ENCODE results near the gene CYP2W1.
"Not testable (repeated sequence)": the region's sequence is repeated elsewhere in the genome, so short reads cannot be mapped to it uniquely, and the experiment has no call there.

The CYP2W1 gene

DNA sequence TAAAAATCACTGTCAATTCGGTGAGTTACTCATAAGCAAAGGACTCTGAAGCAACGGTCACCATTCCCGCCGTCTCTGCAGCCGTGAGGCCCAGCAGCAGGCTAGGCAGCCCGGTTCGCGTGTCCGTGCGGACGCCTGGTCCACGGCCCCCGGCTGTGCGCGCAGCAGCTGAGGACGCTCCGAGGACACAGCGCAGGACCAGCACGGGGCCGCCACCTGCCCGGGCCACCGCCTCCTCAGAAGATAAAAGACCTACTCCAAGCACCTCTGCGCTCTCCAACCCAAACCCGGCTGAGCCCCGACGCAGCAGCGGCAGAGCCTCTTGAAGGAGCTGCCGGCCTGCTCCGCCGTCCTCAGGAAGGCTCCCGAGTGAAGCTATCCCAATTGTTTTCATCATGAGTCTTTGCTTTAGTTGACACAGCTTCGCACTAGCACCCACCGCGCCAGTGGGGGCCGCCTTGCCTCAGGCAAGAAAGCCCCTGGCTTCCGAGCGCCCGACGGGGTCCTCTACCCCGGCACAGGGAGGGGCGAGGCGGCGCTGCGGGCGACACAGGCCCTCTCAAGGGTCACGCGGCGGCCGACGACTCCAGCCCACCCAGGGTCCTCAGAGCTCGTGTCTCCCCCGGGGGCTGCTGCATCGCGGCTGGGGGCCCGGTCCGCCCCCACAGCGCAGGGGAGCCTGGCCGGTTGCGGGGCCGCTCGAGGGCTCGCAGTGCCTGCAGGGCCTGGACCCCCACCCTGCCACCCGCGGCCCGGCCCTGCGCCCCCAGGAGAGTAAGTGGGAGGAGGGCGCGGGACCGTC is 44.5 kb downstream of the CYP2W1 start:
- DNase-seq (ENCODE audit: low read depth in 1 of 2, low spot score in 1 of 2), result no peak

DNA sequence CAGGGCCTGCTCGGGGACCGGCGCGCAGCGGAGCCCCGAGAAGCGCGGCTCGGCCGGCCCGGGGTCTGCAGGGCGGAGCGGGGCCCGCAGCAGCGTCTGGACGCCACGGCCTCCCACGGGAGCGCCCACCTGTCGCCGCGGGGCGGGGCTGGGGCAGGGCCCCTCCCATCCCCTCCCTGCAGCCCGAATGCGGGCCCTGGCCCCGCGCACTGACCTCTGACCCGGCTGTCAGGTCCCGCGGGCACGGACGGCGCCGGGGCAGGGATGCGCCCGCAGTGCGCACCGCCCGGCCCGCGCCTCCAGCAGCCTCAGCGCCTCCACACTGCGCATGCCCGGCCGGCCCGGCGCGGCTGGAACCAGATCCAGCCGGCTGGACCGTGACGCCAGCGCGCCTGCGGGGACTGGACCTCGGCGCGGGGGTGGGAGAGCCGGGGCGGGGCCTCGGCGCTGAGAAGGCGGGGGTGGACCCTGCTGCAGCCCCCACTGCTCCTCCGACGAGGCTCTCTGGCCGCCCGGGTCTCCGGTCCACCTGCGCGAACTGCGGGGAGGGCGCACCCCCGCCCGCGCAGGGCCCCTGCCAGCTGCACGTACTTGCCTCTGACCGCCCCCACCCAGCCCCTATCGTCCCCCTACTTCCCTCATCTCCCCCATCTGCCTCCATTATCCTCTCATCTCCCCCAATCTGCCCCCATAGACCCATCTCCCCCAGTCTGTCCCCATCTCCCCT is 45.2 kb downstream of the CYP2W1 start:
- peak; percentile 69 to 79 for DNase-seq (ENCODE audit: low read depth in 1 of 2, low spot score in 1 of 2)

DNA sequence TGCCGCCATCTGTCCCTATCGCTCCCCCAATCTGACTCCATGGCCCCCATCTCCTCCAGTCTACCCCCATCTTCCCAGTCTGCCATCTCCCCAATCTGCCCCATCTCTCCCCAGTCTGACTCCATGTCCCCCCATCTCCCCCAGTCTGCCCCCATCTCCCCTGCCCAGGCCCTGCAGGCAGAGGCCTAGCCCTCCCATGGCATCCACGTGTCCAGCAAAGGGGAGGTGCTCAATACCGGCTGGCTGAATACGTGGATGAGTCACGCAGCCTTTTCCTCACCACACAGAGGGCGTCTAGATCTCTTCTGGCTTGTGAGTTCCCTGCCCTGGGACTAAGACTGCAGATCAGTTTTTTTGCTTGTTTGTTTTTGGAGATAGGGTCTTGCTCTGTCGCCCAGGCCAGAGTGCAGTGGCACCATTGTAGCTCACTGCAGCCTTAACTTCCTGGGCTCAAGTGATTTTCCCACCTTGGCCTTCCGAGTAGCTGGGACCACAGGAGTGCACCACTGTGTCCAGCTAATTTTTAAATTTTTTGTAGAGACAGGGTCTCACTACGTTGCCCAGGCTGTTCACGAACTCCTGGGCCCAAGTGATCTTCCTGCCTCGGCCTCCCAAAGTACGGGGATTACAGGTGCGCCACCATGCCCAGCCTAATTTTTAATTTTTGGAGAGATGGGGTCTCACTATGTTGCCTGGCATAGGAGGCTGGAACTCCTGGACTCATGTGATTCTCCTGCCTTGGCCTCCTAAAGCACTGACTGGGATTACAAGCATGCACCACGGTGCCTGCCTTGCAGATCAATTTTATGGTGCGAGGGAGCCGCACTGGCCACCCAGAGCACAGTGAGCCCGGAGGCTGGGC is 46.0 kb downstream of the CYP2W1 start:
- DNase-seq (ENCODE audit: low read depth in 1 of 2, low spot score in 1 of 2), result peak; percentile 13 to 55

DNA sequence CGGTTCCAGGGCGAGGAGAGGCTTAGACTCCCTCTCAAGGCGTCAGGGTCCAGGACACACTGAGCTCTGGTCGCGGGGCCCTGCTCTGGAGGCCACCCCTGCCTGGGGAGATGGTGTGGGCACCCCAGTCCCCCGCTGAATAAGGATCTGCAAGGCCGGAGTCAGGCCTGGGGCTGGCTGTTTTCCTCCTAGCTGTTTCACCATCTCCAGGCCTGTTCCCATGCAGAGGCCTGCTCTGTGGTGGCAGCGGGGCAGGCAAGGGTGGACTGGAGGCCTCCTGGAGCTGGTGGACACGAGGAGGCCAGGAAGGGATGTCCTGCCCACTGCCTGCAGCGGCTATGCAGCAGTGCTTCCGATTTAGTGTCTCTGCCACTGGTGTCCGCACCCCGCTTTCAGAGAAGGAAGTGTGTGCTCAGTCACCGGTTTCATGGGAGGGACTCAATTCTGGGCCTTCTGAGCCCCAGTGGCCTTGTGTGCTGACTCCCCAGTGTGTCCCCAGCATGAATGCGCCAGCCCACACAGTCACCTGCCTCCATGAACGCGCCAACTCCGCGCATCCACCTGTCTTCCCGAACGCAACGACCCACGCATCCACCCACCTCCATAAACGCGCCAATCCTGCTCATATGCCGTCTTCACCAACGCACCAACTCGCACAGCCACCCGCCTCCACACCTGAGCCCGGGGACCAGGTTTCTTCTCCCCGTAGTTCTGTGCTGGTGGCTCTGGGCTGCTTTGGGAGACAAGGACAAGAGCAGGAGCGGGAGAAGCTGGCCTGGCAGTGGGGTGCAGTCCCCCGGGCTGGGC is 46.9 kb downstream of the CYP2W1 start:
- DNase-seq (ENCODE audit: low read depth in 1 of 2, low spot score in 1 of 2), result no peak

GRCh38 chr7:1030444-1031070 is 47.6 kb downstream of the CYP2W1 start:
- no peak for DNase-seq (ENCODE audit: low read depth in 1 of 2, low spot score in 1 of 2)

DNA sequence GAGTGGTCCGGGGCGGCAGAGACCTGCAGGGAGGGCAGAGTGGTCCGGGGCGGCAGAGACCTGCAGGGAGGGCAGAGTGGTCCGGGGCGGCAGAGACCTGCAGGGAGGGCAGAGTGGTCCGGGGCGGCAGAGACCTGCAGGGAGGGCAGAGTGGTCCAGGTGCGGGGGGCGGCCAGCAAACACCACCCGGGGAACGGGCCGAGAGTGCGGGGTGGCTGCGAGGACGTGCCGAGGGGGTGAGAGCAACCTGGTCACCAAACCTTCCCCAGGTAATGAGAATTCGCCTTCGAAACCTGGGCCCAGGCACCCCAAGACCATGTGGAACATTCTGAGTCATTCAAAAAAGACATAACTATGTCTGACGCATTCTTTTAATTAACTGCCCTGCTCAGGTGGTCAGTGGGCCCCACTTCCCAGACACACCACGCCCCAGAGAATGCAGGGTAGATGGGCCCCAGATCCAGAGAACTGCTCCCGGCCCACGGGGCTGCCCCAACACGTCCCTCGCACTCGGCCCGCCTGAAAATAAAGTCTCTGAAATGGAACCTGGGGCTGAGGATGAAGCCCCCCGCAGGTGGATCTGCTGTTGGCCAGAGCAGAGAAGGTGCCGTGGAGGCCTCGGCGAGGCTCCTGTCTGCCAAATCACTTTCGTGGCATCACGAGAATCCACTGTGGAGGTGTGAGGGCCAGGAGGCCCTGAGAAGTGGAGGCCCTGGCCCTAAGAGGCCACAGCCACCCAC is 48.9 kb downstream of the CYP2W1 start:
- DNase-seq (ENCODE audit: low read depth in 1 of 2, low spot score in 1 of 2), result no peak

- DNase-seq (ENCODE audit: low read depth in 1 of 2, low spot score in 1 of 2), result no peak
Observed at GRCh38 chr7:1032536-1033181, 49.7 kb downstream of the CYP2W1 start.

- DNase-seq (ENCODE audit: low read depth in 1 of 2, low spot score in 1 of 2), result no peak
Observed at GRCh38 chr7:1033546-1034145, 50.7 kb downstream of the CYP2W1 start.

DNA sequence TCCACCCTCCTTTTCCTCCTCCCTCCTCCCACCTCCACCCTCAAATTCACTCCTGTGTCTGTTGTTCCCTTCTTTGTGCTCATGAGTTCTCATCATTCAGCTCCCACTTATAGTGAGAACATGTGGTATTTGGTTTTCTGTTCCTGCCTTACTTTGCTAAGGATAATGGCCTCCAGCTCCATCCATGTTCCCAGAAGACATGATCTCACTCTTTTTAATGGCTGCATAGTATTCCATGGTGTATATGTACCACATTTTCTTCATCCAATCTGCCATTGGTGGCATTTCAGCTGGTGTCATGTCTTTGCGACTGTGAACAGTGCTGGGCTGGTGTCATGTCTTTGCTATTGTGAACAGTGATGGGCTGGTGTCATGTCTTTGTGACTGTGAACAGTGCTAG is 51.8 kb downstream of the CYP2W1 start:
- DNase-seq (ENCODE audit: low read depth in 1 of 2, low spot score in 1 of 2), result not testable (repeated sequence)

- DNase-seq (ENCODE audit: low read depth in 1 of 2, low spot score in 1 of 2), result not testable (repeated sequence)
Observed at GRCh38 chr7:1036164-1036928, 53.4 kb downstream of the CYP2W1 start.

Measured in activated CD4-positive, alpha-beta T cell treated with anti-CD3 and anti-CD28 coated beads, Interleukin-2, amount 50 U/mL, for 24 hours (primary cell).